Activated CD4-positive, CD25-positive, alpha-beta regulatory T cell treated with anti-CD3 and anti-CD28 coated beads, Interleukin-2, amount 50 U/mL, for 72 hours (primary cell): ENCODE data around the gene CACNA2D1.

Source experiments
- DNase-seq: peaks from one replicate; pipeline ENCODE4 v3.0.0; 2021

Gene CACNA2D1

GRCh38 chr7:81929386-81929785 lies 514.2 kb downstream of the CACNA2D1 start:
- DNase-seq = no peak

GRCh38 chr7:81926154-81926553 lies 517.4 kb downstream of the CACNA2D1 start:
- DNase-seq = no peak

- no peak for DNase-seq
Observed at GRCh38 chr7:81925530-81925929, 518.0 kb downstream of the CACNA2D1 start.

GRCh38 chr7:81924494-81924893 lies 519.1 kb downstream of the CACNA2D1 start:
- no peak for DNase-seq

GRCh38 chr7:81919494-81919893 lies 524.1 kb downstream of the CACNA2D1 start:
- no peak for DNase-seq

- no peak for DNase-seq
Observed at GRCh38 chr7:81908220-81908619, 535.4 kb downstream of the CACNA2D1 start.

- DNase-seq = no peak
Observed at GRCh38 chr7:81903115-81903514, 540.5 kb downstream of the CACNA2D1 start.

- no peak for DNase-seq
Observed at GRCh38 chr7:81902536-81902935, 541.0 kb downstream of the CACNA2D1 start.
